Stimulated activated CD8-positive, alpha-beta memory T cell treated with anti-CD3 and anti-CD28 coated beads, Interleukin-4, amount 100 ng/mL, for 24 hours (primary cell): ENCODE measurements around the gene TCHH.

ENCODE experiments used
- DNase-seq: peaks from one replicate; pipeline ENCODE4 v3.0.0-alpha.2; 2020; ENCODE audit warnings: low read depth

Gene TCHH

GRCh38 chr1:152067150-152067549, 48.1 kb downstream of the TCHH start:
- DNase-seq, result no peak

GRCh38 chr1:152061952-152062351, 53.3 kb downstream of the TCHH start:
- DNase-seq, result no peak
